Measurements from ENCODE around the gene GRAMD4.
"Not testable (repeated sequence)": the region's sequence is repeated elsewhere in the genome, so short reads cannot be mapped to it uniquely, and the experiment has no call there.

Gene GRAMD4

DNA sequence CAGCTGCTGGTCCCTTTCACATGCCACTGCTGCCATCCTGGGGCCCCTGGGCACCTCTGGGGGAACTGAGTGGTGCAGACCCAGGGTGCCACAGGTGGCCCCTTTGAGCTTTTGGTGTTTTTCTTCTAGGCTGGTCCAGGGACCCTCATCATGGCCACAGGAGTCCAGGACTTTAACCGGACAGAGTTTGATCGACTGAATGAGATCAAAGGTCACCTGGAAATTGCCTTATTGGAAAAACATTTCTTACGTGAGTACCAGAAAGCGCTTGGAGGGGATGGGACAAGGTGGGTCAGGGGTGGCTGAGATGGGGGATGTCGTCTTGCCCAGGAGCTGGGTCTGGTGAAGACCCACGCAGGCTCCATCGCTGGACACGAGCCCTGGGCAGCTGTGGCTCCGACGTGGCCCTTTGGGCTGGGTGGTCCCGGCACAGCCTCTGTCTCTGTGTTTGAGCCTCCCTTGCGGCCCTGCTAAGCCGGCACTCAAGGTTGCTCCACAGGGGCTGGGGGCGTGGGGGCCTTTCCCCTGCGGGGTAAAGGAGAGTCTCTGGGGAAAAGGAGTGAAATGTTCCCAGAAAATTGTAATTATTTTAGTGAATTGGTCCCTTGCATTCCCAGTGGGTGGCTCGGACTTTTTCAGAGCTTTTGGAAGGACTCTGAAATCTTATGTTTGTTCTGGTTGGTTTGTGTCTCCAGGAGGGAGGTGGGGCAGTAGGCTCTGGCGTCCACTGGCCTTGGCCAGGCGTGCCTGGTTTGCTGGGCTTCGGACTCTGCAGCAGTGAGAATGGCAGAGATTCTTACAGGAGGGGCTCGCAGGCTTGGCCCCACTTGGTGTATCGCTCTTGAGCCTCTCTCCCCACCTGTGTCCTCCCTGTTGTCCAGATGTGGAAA is 17.8 kb downstream of the GRAMD4 start:
- TF ChIP-seq, protein P1, sequence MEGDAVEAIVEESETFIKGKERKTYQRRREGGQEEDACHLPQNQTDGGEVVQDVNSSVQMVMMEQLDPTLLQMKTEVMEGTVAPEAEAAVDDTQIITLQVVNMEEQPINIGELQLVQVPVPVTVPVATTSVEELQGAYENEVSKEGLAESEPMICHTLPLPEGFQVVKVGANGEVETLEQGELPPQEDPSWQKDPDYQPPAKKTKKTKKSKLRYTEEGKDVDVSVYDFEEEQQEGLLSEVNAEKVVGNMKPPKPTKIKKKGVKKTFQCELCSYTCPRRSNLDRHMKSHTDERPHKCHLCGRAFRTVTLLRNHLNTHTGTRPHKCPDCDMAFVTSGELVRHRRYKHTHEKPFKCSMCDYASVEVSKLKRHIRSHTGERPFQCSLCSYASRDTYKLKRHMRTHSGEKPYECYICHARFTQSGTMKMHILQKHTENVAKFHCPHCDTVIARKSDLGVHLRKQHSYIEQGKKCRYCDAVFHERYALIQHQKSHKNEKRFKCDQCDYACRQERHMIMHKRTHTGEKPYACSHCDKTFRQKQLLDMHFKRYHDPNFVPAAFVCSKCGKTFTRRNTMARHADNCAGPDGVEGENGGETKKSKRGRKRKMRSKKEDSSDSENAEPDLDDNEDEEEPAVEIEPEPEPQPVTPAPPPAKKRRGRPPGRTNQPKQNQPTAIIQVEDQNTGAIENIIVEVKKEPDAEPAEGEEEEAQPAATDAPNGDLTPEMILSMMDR (conservative IDR thresholded peaks at IDR 0.05): no peak
- no peak overlapping the region for H3K27ac ChIP-seq

DNA sequence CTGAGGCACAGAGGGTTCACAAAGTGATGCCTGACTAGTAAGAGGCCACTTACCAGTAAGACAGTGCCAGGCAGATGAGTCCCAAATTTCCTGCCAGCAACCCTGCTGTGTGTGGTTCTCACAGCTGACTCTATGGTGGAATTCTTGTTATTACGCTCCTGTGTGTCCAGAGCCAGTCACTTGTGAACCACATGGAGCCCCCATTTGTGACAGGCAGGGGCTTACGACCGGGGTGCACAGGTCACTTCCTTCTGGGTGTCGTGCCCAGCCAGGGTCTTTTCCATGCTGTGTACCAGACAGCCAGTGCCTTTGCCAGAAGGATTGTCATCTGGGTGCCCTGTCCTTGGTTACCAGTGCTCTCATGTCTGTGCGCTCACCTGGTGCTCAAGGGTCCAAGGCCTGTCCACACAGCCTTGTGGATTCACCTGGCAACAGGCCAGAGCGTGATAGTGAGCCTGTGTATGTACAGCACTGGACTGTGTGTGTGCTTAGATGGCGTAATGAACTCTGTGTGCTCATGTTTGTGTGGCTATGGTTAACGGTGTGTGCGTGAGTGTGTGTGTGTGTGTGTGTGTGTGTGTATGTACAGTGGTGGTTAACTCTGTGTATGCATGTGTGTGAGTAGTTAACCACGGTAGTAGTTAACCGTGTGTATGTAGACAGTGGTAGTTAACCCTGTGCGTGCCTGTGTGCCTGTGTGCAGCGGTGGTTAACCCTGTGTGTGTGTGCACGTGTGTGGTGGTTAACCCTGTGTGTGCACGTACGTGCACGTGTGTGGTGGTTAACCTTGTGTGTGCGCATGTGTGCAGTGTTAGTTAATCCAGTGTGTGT is 18.6 kb downstream of the GRAMD4 start:
- TF ChIP-seq, protein P1 (conservative IDR thresholded peaks at IDR 0.05): no peak
- H3K27ac ChIP-seq: no peak overlapping the region

DNA sequence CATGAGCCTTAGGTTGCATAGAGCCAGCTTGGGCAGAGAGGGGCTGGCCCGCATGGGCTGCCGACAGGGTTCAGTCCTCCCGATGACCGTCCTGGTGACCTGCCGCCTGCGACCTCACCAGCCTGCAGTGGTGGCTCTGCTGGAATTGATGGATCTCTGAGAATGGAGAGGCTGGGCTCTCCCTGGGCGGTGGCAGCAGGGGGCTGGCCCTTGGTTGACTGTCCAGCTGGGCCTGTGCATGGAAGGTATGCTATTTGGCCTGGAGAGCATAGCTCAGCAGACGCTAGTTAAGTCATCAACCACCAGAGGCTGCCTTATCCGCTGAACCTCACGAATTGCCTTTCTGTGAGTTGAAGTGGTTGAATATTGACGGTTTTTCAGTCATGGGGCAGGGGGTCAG is 19.7 kb downstream of the GRAMD4 start:
- TF ChIP-seq, protein P1 (conservative IDR thresholded peaks at IDR 0.05): no peak
- H3K27ac ChIP-seq: no peak overlapping the region

DNA sequence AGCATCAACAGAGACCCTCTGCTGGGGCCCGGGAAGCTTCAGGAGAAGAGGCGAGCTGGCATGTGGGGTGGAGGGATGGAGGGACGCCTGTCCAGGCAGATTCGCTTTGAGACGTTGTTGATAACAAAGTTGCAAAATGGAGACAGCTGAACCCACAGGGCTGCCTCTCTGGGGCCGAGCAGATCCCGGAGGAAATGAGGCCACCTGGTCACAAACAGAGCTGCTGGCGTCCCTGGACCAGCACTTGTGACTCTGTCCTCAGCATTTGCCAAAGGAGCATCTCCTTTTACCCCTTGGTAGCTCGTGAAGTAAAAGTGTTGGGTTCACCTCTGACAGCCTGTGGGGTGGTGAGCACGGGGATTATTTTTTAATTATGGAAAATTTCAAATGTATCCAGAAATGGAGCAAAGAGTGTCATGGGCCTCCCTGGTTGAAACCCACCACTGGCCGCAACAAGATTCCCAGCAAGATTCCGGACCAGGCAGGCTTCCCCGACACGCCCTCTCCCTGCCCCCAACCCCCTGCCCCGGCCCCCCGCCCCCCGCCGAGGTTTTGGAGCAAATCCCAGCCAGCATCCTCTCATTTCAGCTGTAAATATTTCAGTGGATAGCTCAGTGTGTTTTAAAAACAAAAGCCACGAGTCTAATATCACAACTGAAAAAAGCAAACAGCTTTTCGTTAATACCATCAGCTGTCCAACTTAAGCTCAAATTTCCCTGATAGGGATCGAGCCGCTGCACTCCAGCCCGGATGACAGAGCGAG is 20.3 kb downstream of the GRAMD4 start:
- TF ChIP-seq, protein P1 (conservative IDR thresholded peaks at IDR 0.05): no peak
- H3K27ac ChIP-seq: no peak overlapping the region

DNA sequence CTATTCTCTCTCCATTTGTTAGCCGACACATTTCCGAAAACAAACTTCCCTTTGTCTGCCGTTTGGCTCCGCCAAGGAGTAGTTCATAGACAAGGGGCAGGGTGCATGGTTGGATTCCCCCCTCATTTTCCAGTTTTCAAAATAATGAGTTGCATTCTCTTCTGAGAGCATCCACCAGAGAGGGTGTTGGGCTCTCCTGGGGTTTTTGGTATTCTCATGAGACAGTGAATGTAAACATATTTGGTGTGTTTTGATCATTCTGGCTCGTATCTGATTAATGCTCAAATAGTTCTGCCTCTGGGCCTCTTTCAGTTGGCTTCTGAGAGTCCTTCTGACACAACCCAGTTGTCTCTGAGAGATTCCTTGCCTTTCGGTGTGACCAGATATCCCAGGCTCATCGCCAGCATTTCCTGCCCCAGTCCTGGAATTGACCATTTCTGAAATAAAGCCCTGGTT is 21.7 kb downstream of the GRAMD4 start:
- TF ChIP-seq, protein P1 (conservative IDR thresholded peaks at IDR 0.05): no peak
- no peak overlapping the region for H3K27ac ChIP-seq

DNA sequence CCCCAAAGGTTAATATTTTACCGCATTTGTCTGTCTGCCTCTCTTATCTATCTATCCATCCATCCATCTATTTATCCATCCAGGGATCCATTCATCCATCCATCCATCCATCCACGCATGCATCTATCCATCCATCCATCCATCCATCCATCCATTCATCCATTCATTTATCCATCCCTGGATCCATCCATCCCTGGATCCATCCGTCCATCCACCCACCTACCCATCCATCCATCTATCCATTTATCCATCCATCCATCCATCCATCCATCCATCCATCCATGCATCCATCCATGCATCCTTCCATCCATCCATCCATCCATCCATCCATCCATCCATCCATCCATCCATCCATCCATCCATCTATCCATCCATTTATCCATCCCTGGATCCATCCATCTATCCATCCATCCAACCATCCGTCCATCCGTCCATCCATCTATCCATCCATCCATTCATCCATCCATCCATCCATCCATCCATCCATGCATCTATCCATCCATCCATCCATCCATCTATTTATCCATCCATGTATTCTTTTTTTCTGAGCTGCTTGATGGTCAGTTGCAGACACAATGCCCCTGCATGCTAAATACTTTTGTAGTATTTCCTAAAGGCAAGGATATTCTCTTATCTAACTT is 22.8 kb downstream of the GRAMD4 start:
- not testable (repeated sequence) for H3K27ac ChIP-seq

DNA sequence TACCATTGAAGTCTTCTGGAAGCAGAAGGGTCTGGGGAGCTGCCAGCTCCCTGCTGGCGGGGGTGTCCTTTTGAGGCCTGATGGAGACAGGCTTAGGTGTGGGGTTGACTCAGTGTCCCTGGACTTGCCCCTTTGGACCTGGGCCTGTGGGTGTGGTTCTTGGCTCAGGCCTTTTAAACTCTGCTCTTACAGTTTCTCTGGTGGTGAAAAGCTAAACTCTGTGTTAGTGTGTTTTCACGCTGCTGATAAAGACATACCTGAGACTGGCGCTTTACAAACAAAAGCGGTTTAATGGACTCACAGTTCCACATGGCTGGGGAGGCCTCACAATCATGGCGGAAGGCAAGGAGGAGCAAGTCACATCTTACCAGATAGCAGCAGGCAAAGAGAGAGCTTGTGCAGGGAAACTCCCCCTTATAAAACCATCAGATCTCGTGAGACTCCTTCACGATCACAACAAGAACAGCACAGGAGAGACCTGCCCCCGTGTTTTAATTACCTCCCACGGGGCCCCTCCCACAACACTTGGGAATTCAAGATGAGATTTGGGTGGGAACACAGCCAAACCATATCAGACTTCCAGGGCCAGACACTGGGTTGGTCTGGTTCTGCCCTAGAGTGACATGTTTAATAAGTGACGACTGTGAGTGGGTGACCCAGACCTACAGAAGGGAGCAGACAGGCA is 26.5 kb downstream of the GRAMD4 start:
- TF ChIP-seq, protein P1 (conservative IDR thresholded peaks at IDR 0.05): no peak
- no peak overlapping the region for H3K27ac ChIP-seq

DNA sequence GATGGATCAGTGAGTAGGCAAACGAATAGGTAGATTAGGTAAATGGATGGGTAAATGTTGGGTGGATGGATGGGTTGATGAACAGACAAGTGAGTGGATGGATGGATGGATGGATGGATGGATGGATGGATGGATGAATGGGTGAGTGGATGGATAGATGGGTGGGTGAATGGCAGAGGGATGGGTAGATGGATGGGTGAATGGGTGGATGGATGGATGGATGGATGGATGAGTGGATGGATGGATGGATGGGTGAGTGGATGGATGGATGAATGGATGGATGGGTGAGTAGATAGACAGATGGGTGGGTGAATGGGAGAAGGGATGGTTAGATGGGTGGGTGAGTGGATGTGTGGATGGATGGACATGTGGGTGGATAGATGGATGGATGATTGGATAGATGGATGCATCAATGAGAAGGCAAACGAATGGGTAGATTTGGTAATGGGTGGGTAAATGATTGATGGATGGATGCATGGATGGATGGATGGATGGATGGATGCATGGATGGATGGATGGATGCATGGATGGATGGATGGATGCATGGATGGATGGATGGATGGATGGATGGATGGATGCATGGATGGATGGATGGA is 28.1 kb downstream of the GRAMD4 start:
- not testable (repeated sequence) for H3K27ac ChIP-seq

All from VCaP (cell line).